ENCODE data around the gene PLRG1. TPM values are rescaled to one million over a fixed set of nuclear protein-coding genes. Genes with fewer than 3 reads are reported as not detected.

PLRG1 gene
- total and polyA plus RNA-seq, 2 donors (not counting 1 experiment from before 2014, with no cell fraction given), result 72.5 to 101 TPM

GRCh38 chr4:154577324-154577723 lies 27.1 kb upstream of the PLRG1 start:
- Histone ChIP-seq H3K4me2 (ENCODE audit: extremely low read depth, insufficient read depth, low read length) (no peak overlapping the region), H3K4me3 (replicated peaks in 1 of 4; ENCODE audit: control extremely low read depth in 1 of 4, insufficient read depth in 1 of 4, low read depth in 3 of 4, low read length in 4 of 4) (no peak overlapping the region), H3K36me3 (ENCODE audit: control insufficient read depth, insufficient read depth, low read length) (no peaks in the 10 kb centered on the region), H3K4me1 (ENCODE audit: control insufficient read depth, extremely low read depth, insufficient read depth, low read length) (no peaks in the 10 kb centered on the region), H3K9me3 (ENCODE audit: control insufficient read depth, insufficient read depth, low read depth, low read length) (no peaks in the 10 kb centered on the region), H3K79me2 (ENCODE audit: control insufficient read depth, insufficient read depth, low read length) (no peaks in the 10 kb centered on the region), H2AFZ (ENCODE audit: low read length) (no peak overlapping the region), H3K9ac (ENCODE audit: insufficient read depth, low read length) (no peak overlapping the region), H3K27ac (ENCODE audit: insufficient read depth, low read length) (no peak overlapping the region), H3K27me3 (ENCODE audit: control insufficient read depth, insufficient read depth, low read length) (no peaks in the 10 kb centered on the region), H4K20me1 (ENCODE audit: control insufficient read depth, extremely low read depth, insufficient read depth, low read length) (no peaks in the 10 kb centered on the region)
- DNase-seq (ENCODE audit: low read depth in 2 of 2), result no peak
- no peak for TF ChIP-seq EZH2 (IDR thresholded peaks at IDR 0.05; ENCODE audit: low read length, missing control alignments)
- no peak for TF ChIP-seq CTCF (conservative IDR thresholded peaks at IDR 0.05 in 1 of 2, IDR thresholded peaks at IDR 0.05 in 1 of 2; ENCODE audit: low read depth in 1 of 2, low read length in 2 of 2)

DNA sequence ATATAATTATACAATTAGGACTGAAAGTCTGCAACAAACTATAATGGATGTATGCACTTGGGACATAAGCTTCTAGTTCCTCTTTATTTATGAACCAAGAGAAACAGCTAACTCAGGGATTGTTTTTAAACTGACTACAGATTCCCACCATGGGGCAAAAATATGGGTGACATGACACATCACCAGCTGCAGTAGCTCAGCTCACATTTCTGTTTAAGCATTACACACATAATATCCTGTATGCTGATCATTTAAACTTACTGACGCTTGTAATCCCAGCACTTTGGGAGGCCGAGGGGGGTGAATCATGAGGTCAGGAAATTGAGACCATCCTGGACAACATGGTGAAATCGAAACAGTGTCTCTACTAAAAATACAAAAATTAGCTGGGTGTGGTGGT lies 24.1 kb upstream of the PLRG1 start:
- Histone ChIP-seq H3K9me3 (ENCODE audit: control insufficient read depth, insufficient read depth, low read depth, low read length) (no peaks in the 10 kb centered on the region), H3K4me3 (replicated peaks in 1 of 4; ENCODE audit: control extremely low read depth in 1 of 4, insufficient read depth in 1 of 4, low read depth in 3 of 4, low read length in 4 of 4) (no peak overlapping the region)
- DNase-seq (ENCODE audit: low read depth in 2 of 2), result peak in 1 of 2 donors; percentile 51

DNA sequence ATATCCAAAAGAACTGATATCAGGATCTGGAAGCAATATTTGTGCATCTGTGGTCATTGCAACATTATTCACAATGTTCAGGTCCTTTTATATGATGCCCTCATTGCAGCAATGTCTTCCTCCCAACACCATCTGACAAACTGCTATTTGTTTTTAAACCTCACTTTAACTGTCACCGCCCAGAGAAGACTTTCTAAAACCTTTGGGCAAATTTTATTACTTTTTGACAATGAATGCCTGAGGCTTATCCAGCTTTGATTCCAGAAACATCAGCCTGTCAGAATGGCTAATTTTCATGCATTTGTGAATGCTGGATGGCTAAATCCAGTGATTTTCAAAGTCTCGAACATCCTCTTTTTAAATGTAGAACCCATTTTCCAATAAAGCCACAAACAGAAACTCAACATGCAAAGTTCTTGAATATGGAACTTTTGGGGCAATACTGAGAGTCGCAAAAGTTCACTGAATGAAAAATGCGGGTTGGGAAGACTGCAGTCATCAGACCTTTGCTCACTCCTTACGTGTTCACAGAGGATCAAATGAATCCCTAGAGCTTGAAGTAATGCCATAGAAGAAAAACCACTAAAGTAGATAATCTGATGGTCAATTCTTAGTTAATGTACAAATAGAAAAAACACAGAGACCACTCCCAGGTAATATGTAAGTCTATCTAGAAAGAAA lies 23.1 kb upstream of the PLRG1 start:
- no peaks in the 10 kb centered on the region for H3K36me3 ChIP-seq (ENCODE audit: control insufficient read depth, insufficient read depth, low read length)
- H4K20me1 ChIP-seq (ENCODE audit: control insufficient read depth, extremely low read depth, insufficient read depth, low read length), result no peaks in the 10 kb centered on the region
- no peak overlapping the region for H3K4me3 ChIP-seq (replicated peaks in 1 of 4; ENCODE audit: control extremely low read depth in 1 of 4, insufficient read depth in 1 of 4, low read depth in 3 of 4, low read length in 4 of 4)
- no peak overlapping the region for H3K27ac ChIP-seq (ENCODE audit: insufficient read depth, low read length)
- H3K4me2 ChIP-seq (ENCODE audit: extremely low read depth, insufficient read depth, low read length), result no peak overlapping the region
- no peaks in the 10 kb centered on the region for H3K4me1 ChIP-seq (ENCODE audit: control insufficient read depth, extremely low read depth, insufficient read depth, low read length)
- no peak overlapping the region for H2AFZ ChIP-seq (ENCODE audit: low read length)
- no peaks in the 10 kb centered on the region for H3K79me2 ChIP-seq (ENCODE audit: control insufficient read depth, insufficient read depth, low read length)
- no peak for DNase-seq (ENCODE audit: low read depth in 2 of 2)
- H3K9ac ChIP-seq (ENCODE audit: insufficient read depth, low read length), result no peak overlapping the region
- H3K27me3 ChIP-seq (ENCODE audit: control insufficient read depth, insufficient read depth, low read length), result no peaks in the 10 kb centered on the region
- H3K9me3 ChIP-seq (ENCODE audit: control insufficient read depth, insufficient read depth, low read depth, low read length), result no peaks in the 10 kb centered on the region
- TF ChIP-seq CTCF (conservative IDR thresholded peaks at IDR 0.05 in 1 of 2, IDR thresholded peaks at IDR 0.05 in 1 of 2; ENCODE audit: low read depth in 1 of 2, low read length in 2 of 2) (no peak), EZH2 (IDR thresholded peaks at IDR 0.05; ENCODE audit: low read length, missing control alignments) (no peak)

More for the DNA sequence above, 24.1 kb upstream of the PLRG1 start:
- no peak for TF ChIP-seq CTCF (conservative IDR thresholded peaks at IDR 0.05 in 1 of 2, IDR thresholded peaks at IDR 0.05 in 1 of 2; ENCODE audit: low read depth in 1 of 2, low read length in 2 of 2)
- TF ChIP-seq EZH2 (IDR thresholded peaks at IDR 0.05; ENCODE audit: low read length, missing control alignments), result no peak
- Histone ChIP-seq H3K4me2 (ENCODE audit: extremely low read depth, insufficient read depth, low read length) (no peak overlapping the region), H2AFZ (ENCODE audit: low read length) (no peak overlapping the region), H3K27ac (ENCODE audit: insufficient read depth, low read length) (no peak overlapping the region), H3K79me2 (ENCODE audit: control insufficient read depth, insufficient read depth, low read length) (no peaks in the 10 kb centered on the region), H3K9ac (ENCODE audit: insufficient read depth, low read length) (no peak overlapping the region), H4K20me1 (ENCODE audit: control insufficient read depth, extremely low read depth, insufficient read depth, low read length) (no peaks in the 10 kb centered on the region), H3K36me3 (ENCODE audit: control insufficient read depth, insufficient read depth, low read length) (no peaks in the 10 kb centered on the region), H3K27me3 (ENCODE audit: control insufficient read depth, insufficient read depth, low read length) (no peaks in the 10 kb centered on the region), H3K4me1 (ENCODE audit: control insufficient read depth, extremely low read depth, insufficient read depth, low read length) (no peaks in the 10 kb centered on the region)

Data from fibroblast of lung (primary cell).